HG03066 (cell line): ENCODE measurements around the gene TUBB4A.
A peak's percentile ranks its signal among the peaks of the same experiment; 100 is the strongest.
"Not testable (repeated sequence)": the region's sequence is repeated elsewhere in the genome, so short reads cannot be mapped to it uniquely, and the experiment has no call there.

ENCODE experiments used
- ATAC-seq: cut with Tn5 transposase; IDR thresholded peaks from one replicate; pipeline ENCODE4 v1.9.1; 2021; ENCODE audit warnings: low read depth; ENCODE audit not compliant: unreplicated experiment

TUBB4A gene

GRCh38 chr19:6527893-6528543 is 25.9 kb upstream of the TUBB4A start:
- peak; percentile 50 for ATAC-seq

GRCh38 chr19:6524311-6524710 is 22.2 kb upstream of the TUBB4A start:
- no peak for ATAC-seq

DNA sequence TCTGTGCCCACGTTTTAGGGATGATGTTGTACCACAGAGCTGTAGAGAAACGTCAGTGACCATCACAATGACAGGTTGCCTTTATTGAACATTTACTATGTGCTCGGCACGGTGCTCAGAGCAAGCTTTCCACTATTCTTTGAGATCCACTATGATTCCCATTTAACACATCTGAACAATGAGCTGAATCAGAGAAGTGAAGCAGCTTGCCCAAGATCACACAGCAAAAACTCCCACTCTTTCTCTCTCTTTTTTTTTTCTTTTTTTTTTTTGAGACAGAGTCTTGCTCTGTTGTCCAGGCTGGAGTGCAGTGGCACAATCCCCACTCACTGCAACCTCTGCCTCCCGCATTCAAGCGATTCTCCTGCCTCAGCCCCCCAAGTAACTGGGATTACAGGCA is 20.6 kb upstream of the TUBB4A start:
- ATAC-seq = no peak

- ATAC-seq = peak; percentile 46
These were observed 19.9 kb upstream of the TUBB4A start for GRCh38 chr19:6521718-6522646.

DNA sequence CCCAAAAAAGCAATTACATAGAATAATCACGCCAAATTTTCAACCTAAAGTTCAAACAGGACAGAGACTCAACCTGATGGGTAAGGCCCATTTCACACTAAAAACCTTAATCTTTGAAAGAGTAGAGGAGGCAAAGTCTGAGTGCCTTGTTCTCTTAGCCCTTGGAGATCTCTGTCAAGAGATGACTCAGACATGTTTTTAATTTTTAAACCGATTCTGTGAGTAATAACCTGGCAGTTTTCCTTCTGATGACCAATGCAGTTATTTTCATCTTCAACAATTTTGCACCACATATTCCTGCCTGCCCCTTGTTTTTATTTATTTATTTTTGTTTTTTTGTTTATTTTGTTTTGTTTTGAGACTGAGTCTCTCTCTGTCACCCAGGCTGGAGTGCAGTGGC is 17.2 kb upstream of the TUBB4A start:
- no peak for ATAC-seq

DNA sequence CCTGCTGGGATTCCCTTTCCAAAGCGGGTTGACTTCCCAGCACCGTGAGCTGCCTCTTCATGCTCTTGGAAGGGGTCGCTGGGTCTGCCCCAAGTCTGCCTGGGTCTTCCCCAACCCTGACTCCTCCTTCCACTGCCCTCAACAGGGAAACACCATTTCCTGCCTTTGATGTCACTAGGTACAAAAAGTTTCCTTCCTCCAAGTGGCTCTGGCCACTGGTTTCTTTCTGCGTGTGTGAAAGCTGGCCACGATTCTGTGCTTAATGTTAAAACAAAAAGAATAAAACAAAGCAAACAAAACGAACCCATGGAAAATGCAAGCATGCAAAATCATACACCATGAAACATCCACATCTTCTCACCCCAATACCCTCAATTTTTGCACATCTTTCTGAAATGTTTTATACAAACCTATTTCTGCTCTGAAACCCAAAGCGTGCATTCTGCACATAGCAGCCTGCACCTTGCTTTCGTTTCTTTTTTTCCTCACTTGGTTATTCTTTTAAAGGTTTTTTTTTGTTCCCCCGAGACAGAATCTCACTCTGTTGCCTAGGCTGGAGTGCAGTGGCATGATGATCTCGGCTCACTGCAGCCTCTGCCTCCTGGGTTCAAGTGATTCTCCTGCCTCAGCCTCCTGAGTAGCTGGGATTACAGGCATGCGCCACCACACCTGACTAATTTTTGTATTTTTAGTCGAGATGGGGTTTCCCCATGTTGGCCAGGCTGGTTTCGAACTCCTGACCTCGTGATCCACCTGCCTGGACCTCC is 16.2 kb upstream of the TUBB4A start:
- ATAC-seq = no peak

DNA sequence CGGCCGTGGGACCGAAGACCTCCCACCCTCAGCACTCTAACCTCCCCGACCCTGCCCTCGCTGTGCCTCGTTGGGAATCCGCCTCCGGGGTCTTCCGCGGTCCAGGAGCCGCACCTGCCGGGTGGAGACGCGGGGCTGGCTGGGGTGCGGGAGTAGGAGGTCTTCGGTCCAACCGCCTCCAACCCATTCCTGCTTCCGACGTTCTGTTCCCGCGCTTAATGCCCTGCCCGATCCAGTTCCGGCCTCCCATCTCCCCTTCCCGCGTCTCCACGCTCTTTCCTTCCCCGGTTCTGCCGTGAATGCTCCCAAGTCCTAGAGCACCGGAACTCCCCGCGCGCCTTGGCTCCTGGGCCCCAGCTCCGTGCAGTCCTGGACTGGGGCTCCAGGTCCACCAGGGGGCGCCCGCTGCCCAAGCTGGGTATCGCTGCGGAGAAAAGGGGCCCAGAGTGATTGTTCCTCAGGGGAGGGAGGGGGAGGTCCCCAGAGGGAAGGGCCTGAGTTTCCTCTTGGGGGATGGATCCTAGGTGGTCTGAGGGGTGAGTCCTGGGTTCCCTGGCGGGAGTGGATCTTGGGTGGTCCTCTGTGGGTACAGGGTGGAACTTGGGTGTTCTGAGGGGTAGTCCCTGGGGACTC is 14.7 kb upstream of the TUBB4A start:
- no peak for ATAC-seq

DNA sequence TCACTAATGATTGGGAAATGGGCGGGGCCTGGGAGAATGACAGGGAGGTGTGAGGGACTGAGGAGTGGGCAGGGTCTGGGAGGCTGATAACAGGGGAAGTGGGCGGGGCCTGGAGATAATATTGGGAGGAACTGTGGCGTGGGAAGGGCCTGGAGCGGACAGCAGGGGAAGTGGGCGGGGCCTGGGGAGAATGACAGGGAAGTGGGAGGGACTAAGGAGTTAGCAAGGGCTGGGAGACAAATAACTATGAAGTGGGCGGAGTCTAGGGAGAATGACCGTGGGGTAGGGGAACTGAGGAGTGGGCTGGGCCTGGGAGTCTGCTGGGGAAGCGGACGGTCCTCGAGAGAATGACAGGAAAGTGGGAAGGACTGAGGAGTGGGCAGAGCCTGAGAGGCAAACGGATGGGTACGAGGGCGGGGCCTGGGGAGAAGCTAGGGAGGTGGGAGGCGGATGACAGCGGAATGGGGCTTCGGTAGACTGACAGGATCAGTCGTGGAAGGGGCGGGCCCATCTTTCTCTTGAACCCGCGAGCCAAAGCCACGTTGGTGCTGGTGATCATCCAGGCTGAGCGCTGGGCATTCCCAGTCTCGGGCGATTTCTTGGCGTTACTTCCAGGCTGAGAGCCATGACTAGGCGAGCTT is 14.0 kb upstream of the TUBB4A start:
- peak; percentile 43 for ATAC-seq

GRCh38 chr19:6514926-6515544 is 12.9 kb upstream of the TUBB4A start:
- no peak for ATAC-seq

- ATAC-seq = no peak
These were observed 12.0 kb upstream of the TUBB4A start for GRCh38 chr19:6514089-6514488.

- no peak for ATAC-seq
These were observed 8.5 kb upstream of the TUBB4A start for GRCh38 chr19:6510618-6511017.

GRCh38 chr19:6509118-6509971 is 7.2 kb upstream of the TUBB4A start:
- no peak for ATAC-seq

DNA sequence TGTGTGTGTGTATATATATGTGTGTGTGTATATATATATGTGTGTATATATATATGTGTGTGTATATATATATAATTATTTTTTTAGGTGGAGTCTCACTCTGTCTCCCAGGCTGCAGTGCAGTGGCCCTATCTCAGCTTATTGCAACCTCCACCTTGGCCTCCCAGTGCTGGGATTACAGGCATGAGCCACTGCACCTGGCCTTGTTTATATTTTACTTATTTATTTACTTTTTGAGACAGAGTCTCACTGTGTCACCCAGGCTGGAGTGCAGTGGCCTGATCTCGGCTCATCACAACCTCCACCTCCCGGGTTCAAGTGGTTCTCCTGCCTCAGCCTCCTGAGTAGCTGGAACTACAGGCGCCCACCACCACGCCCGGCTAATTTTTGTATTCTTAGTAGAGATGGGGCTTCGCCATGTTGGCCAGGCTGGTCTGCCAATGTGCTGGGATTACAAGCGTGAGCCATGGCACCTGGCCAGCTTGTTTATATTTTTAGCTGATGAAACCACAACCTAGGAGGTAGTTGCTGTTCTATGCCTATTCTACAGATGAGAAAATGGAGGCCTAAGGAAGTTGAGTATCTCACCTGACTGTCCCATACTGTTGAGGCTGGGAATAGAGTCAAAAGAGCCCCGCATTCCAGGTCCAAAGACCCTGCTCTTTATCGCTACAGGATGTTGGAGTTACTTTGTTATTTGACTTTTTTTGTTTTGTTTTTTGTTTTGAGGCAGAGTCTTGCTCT is 6.1 kb upstream of the TUBB4A start:
- not testable (repeated sequence) for ATAC-seq

DNA sequence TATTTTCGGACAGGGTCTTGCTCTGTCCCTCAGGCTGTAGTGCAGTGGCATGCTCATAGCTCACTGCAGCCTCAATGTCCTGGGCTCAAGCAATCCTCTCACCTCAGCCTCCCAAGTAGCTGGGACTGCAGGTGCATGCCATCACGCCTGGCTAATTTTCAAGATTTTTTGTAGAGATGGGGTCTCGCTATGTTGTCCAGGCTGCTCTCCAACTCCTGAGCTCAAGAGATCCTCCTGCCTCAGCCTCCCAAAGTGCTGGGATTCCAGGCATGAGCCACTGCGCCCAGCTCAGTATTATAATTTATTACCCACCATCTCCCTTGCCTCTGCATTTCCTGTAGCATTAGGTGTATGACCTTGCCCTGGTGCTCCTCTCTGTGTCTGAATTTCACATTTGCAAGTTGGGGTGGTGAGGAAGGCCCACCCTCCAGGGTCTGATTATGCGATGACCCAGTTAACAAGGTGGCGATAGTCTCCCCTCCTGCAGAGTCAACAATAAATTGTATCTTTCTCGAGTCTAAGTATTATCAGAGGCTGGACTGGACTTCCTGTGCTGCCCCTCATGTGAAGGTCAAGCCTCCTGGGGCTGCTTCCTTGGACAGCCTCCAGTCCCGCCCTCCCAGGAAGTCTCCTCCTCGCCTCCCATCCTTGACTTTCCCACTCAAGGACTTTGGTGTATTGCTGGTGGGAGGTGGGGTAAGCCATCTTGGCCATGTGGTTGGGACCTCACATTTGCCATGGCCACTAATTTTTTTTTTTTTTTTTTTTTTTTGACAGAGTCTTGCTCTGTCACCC is 1.5 kb upstream of the TUBB4A start:
- no peak for ATAC-seq

- no peak for ATAC-seq
These were observed 1.0 kb downstream of the TUBB4A start for GRCh38 chr19:6500837-6501739.

DNA sequence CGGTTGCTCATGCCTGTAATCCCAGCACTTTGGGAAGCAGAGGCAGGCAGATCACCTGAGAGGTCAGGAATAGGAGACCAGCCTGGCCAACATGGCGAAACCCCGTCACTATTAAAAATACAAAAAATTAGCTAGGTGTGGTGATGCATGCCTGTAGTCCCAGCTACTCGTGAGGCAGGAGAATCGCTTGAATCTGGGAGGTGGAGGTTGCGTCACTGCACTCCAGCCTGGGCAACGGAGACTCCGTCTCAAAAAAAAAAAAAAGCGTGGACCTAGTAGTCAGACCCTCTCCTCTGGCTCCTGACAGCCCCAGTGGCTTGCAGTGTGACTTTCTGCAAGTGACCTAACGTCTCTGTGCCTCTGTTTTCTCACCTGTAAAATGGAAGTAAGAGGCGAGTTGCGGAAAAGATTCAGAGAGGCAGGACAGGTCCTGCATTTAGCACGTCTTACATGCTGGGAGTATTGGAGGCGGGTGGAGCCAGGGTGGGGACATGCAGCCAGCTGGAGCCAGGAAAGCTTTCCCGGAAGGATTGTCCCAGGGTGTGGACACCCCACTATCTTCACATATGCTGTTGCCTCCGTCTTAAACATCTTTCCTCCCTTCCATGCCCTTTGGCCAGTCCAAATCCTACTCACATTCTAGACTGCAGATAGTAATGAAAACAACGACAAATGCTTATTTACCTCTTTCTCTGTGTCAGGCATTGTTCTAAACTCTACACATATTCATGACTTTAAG is 2.9 kb downstream of the TUBB4A start:
- ATAC-seq = no peak
